Esophagus squamous epithelium (tissue), 5 donors: ENCODE measurements around the gene MORN5. TPM values are rescaled to one million over a fixed set of nuclear protein-coding genes. Genes with fewer than 3 reads are reported as not detected.

Experiments
- DNase-seq: peaks from one replicate; lab custom pipeline; 2025; lab: John Stamatoyannopoulos, UW
- H3K27ac ChIP-seq, 4 donors: fragments of 200-600 bp; sonication (generic); one replicate each; pipeline ENCODE4 v1.5.1; 2016 to 2019; ENCODE audit warnings: mild to moderate bottlenecking in 1 of 4
- H3K27me3 ChIP-seq, 4 donors: fragments of 200-600 bp; sonication (generic); 1 replicate in 3 of 4; 2 replicates in 1 of 4; pipeline versions ENCODE4 v1.5.1 to v1.6.0; 2017 to 2021; ENCODE audit warnings: antibody characterized with exemption in 1 of 4
- H3K36me3 ChIP-seq, 3 donors: fragments of 200-600 bp; sonication (generic); one replicate each; pipeline ENCODE4 v1.5.1; 2016 to 2019
- H3K4me1 ChIP-seq, 3 donors: fragments of 200-600 bp; sonication (generic); one replicate each; pipeline ENCODE4 v1.5.1; 2017 to 2019
- H3K4me3 ChIP-seq, 4 donors: fragments of 200-600 bp; sonication (generic); 1 replicate in 3 of 4; 2 replicates in 1 of 4; pipeline ENCODE4 v1.5.1; 2016 to 2019; ENCODE audit warnings: mild to moderate bottlenecking in 2 of 4, moderate library complexity in 1 of 4
- H3K9me3 ChIP-seq, 3 donors: fragments of 200-600 bp; sonication (generic); one replicate each; pipeline ENCODE4 v1.5.1; 2016 to 2019
- POLR2A ChIP-seq, 4 donors: fragments of 450-650 bp; IDR thresholded peaks; one replicate each; pipeline ENCODE4 v1.6.1; 2017; ENCODE audit warnings: antibody characterized with exemption in 4 of 4, mild to moderate bottlenecking in 4 of 4, moderate library complexity in 3 of 4
- WGBS, 2 donors: methylation state at CpG; one replicate each; pipeline ENCODE4 v1.1.5; 2018; 5-methylcytosine and 5-hydroxymethylcytosine counted together
- intact Hi-C: fragments of 100-400 bp; cut with DNase I; formaldehyde crosslinking; loops from one replicate; pipeline ENCODE4 v1.15.0; 2022
- total RNA-seq, 4 donors: library from RNA; depleted of rRNA; stranded (reverse); fragments of >200 nt; gene quantifications; one replicate each; pipeline ENCODE4 v1.1.0, GENCODE V29; 2016
- TF ChIP-seq, protein P1 (sequence below), 6 experiments: fragments of 450-650 bp in 4 of 6; fragments of 200-600 bp in 2 of 6; sonication (generic) in 2 of 6; IDR thresholded peaks; one replicate each; pipeline ENCODE4 v1.5.1; 2016 to 2019; ENCODE audit warnings: antibody characterized with exemption in 6 of 6, mild to moderate bottlenecking in 4 of 6, moderate library complexity in 4 of 6
- donor health status: DM: yes; HTN: yes; CAD: no.

The MORN5 gene
- total RNA-seq, 4 donors from 2014 or later: not detected

DNA sequence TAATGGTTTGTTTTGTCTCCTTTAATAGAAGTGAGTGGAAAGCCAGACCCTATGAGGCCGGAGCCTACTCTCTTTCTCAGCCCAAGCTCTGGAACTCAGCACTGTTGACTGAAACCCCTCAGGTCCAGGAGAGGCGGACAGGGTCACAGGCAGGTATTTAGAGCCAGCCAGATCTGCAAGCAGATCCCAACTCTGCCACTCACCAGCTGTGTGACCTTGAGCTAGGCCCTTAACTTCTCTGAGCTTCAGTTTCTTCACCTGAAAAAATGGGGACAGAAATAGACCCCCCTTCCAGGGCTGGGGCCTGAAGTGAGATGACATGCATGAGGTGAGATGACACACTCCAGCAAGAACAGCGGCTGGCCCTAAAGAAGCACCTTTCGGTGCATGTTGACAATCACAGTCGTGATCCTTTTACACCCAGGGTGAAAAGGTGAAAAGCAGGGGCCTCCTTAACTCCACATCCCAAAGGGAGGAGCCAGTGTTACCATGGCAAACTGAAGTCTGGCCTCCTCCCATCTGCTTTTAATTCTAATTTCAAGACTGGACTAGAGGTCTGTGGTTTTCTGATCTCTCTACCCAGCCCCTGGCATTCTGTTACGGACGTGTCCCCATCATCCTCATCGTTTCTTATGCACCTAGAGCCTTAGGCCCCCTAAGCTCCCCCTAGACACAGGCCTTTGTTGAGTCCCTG lies 27.2 kb downstream of the MORN5 start:
- no peaks in the 10 kb centered on the region for H3K9me3 ChIP-seq
- intact Hi-C loops: no loop called here
- no peak for DNase-seq

DNA sequence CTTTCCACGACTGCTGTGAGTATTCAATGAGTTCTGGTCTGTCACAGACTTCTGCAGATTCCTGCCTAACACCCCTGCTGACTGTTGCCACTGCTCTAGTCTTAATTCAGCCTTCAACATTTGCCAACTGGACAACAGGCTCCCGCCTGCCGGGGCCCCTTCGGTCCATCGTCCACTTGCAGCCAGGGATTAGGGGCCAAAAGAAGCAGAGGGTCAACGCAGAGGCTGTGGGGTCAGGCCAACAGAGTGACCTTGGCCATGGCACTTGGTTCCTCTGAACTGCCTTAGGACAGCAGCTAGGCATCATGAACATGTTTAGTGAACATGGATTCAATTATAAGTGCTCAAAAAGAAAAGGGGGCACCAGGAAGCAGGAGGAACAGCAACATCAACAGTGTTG lies 28.7 kb downstream of the MORN5 start:
- WGBS, 2 donors: no CpG with 5 or more reads among the region's 6 CpGs
- H3K27ac ChIP-seq: no peak overlapping the region
- peaks cover 0 to 29% (median 16%) of the 10 kb centered on the region in 3 donors for H3K4me1 ChIP-seq
- intact Hi-C loops: no loop called here
- no peaks in the 10 kb centered on the region for H3K36me3 ChIP-seq
- H3K4me3 ChIP-seq: no peak overlapping the region
- DNase-seq: no peak
- peaks cover 0 to 6% (median 0%) of the 10 kb centered on the region in 4 donors for H3K27me3 ChIP-seq
- no peaks in the 10 kb centered on the region for H3K9me3 ChIP-seq
- TF ChIP-seq, protein P1, sequence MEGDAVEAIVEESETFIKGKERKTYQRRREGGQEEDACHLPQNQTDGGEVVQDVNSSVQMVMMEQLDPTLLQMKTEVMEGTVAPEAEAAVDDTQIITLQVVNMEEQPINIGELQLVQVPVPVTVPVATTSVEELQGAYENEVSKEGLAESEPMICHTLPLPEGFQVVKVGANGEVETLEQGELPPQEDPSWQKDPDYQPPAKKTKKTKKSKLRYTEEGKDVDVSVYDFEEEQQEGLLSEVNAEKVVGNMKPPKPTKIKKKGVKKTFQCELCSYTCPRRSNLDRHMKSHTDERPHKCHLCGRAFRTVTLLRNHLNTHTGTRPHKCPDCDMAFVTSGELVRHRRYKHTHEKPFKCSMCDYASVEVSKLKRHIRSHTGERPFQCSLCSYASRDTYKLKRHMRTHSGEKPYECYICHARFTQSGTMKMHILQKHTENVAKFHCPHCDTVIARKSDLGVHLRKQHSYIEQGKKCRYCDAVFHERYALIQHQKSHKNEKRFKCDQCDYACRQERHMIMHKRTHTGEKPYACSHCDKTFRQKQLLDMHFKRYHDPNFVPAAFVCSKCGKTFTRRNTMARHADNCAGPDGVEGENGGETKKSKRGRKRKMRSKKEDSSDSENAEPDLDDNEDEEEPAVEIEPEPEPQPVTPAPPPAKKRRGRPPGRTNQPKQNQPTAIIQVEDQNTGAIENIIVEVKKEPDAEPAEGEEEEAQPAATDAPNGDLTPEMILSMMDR (IDR thresholded peaks at IDR 0.05): no peak
- TF ChIP-seq POLR2A (IDR thresholded peaks at IDR 0.05): no peak

More for the DNA sequence above, 27.2 kb downstream of the MORN5 start:
- peaks cover 0 to 18% (median 0%) of the 10 kb centered on the region in 4 donors for H3K27me3 ChIP-seq
- H3K4me1 ChIP-seq: peaks cover 0 to 15% (median 6%) of the 10 kb centered on the region in 3 donors
- H3K4me3 ChIP-seq: no peak overlapping the region
- TF ChIP-seq, protein P1 (IDR thresholded peaks at IDR 0.05): no peak
- H3K36me3 ChIP-seq: no peaks in the 10 kb centered on the region
- 80 to 91% methylated on average over 4 to 7 of the region's 8 CpGs for WGBS, 2 donors
- no peak overlapping the region for H3K27ac ChIP-seq

DNA sequence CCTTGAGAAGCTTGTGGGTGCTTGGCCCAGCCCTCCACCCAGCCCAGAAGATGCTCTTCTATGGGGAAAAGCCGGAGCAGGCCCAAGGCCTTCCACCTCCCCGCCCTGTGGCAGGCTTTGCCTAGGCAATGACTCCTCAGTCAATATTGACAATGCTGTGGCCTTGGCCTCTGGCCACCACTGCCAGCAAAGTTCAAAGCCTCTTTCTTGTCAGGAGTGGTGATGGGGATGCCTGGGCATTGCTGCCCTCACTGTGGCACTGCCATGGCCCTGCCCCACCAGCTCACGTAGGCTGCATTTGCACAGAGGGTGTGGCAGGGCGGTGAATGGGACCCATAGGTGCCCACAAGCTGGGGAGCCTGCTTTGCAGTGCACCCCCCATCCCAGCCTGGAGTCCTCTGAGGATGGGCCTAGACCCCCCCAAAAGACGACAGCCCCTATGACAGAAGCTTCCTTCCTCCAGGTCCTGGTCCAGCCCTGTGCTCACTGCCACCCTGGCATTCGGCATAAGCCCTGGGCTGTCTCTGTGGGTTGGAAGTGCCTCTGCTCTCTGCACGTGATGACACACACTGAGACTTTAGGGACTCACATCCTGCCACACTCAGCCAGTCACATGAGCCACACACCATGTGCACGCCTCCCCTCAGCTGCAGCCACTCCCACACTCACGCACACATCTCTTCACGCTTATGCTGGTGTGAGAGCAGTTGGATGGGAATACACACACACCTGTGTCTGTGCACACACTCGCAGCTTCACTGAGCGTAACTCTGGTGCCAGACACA lies 31.1 kb downstream of the MORN5 start:
- Histone ChIP-seq H3K27ac (no peak overlapping the region), H3K36me3 (no peaks in the 10 kb centered on the region), H3K9me3 (no peaks in the 10 kb centered on the region), H3K4me3 (no peak overlapping the region), H3K27me3 (no peaks in the 10 kb centered on the region), H3K4me1 (peaks cover 0 to 31% (median 16%) of the 10 kb centered on the region in 3 donors)
- no peak for DNase-seq
- 45 to 46% methylated on average over 7 to 9 of the region's 12 CpGs for WGBS, 2 donors
- no peak for TF ChIP-seq POLR2A (IDR thresholded peaks at IDR 0.05)
- TF ChIP-seq, protein P1 (IDR thresholded peaks at IDR 0.05): no peak
- intact Hi-C loops: no loop called here

DNA sequence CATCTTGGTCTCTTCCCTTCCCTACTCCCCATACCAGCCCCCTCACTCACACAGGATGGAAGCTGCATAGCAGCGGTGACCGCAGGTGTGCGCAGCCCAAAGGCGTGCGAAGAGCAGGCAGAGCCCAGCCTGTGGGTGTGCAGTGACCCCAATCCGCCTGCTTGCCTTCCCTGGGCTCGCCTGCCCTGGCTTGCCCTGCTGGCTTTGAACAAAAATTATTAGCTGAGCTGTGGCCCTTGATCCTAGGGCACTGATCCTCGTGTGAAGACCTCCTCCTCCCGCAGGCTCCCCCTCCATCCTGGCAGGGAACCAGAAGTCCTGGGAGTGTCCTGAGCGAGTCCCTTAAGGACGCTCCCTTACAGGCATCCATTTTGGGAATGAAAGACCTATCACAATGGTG lies 31.9 kb downstream of the MORN5 start:
- Histone ChIP-seq H3K9me3 (no peaks in the 10 kb centered on the region), H3K27me3 (no peaks in the 10 kb centered on the region), H3K4me1 (peaks cover 0 to 31% (median 16%) of the 10 kb centered on the region in 3 donors), H3K4me3 (no peak overlapping the region), H3K27ac (no peak overlapping the region), H3K36me3 (no peaks in the 10 kb centered on the region)
- TF ChIP-seq, protein P1 (IDR thresholded peaks at IDR 0.05): no peak
- no peak for TF ChIP-seq POLR2A (IDR thresholded peaks at IDR 0.05)
- WGBS, 2 donors: 39% methylated on average over 11 of the region's 11 CpGs; no CpG with 5 or more reads in 1 of the 2 donors
- DNase-seq: no peak
- intact Hi-C loops: no loop called here
